Panc1 (cell line): ENCODE data around the gene CAMK4. TPM values are rescaled to one million over a fixed set of nuclear protein-coding genes. Genes with fewer than 3 reads are reported as not detected.
A peak's percentile ranks its signal among the peaks of the same experiment; 100 is the strongest.

Source experiments
- ATAC-seq: fragments of 200-7000 bp; cut with Tn5 transposase; 2 replicates; pipeline ENCODE4 v1.9.1; 2020; ENCODE audit warnings: mild to moderate bottlenecking, moderate library complexity
- Bru-seq: library from RNA; stranded (reverse); fragments of 400-500 nt; gene quantifications from one replicate; lab custom pipeline; 2021; lab: Mats Ljungman, UMichigan
- BruChase-seq, 2 experiments: library from RNA; stranded (reverse); fragments of 400-500 nt; gene quantifications; one replicate each; lab custom pipeline; 2021; lab: Mats Ljungman, UMichigan
- BruUV-seq: library from RNA; stranded (reverse); fragments of 400-500 nt; replicated peaks from 2 replicates; lab custom pipeline; 2021; lab: Mats Ljungman, UMichigan
- CTCF ChIA-PET: fragments of 300-600 bp; sonication (Branson Sonifier 250); formaldehyde crosslinking; loops from one replicate; lab custom pipeline; 2022; ENCODE audit warnings: antibody characterized with exemption; lab: Charles Lee
- POLR2A ChIA-PET: fragments of 300-600 bp; sonication (Branson Sonifier 250); formaldehyde crosslinking; loops from one replicate; lab custom pipeline; 2022; ENCODE audit warnings: antibody characterized with exemption; lab: Charles Lee
- DNase-seq: peaks from one replicate; pipeline ENCODE4 v3.0.0-alpha.2; 2010; ENCODE audit warnings: low read depth, low spot score
- H3K27ac ChIP-seq: 2 replicates; pipeline ENCODE4 v1.5.1; 2011; ENCODE audit warnings: mild to moderate bottlenecking, low read length, inconsistent platforms
- H3K27me3 ChIP-seq: fragments of 200-500 bp; sonication (Bioruptor generic); 2 replicates; pipeline ENCODE4 v1.6.0; 2014; ENCODE audit warnings: low read length, inconsistent platforms; ENCODE audit not compliant: control insufficient read depth, insufficient read depth
- H3K36me3 ChIP-seq: fragments of 200-500 bp; sonication (Bioruptor generic); 2 replicates; pipeline ENCODE4 v1.5.1; 2014; ENCODE audit warnings: inconsistent platforms, mild to moderate bottlenecking, low read length, moderate library complexity; ENCODE audit not compliant: control insufficient read depth, insufficient read depth
- H3K4me1 ChIP-seq: 2 replicates; pipeline ENCODE4 v1.5.1; 2011; ENCODE audit warnings: inconsistent platforms, mild to moderate bottlenecking, low read length, moderate library complexity; ENCODE audit not compliant: control insufficient read depth, insufficient read depth
- H3K4me3 ChIP-seq, 2 experiments: 2 replicates each; pipeline ENCODE4 v1.5.1; 2011 to 2012; ENCODE audit warnings: low read depth in 2 of 2, low read length in 2 of 2, mild to moderate bottlenecking in 2 of 2, inconsistent platforms in 1 of 2, moderate library complexity in 1 of 2
- H3K9me3 ChIP-seq: fragments of 200-500 bp; sonication (Bioruptor generic); 2 replicates; pipeline ENCODE4 v1.5.1; 2014; ENCODE audit warnings: low read depth, mild to moderate bottlenecking, inconsistent platforms, low read length, moderate library complexity; ENCODE audit not compliant: control insufficient read depth, insufficient read depth
- CTCF ChIP-seq: fragments of 450-650 bp; IDR thresholded peaks from 2 replicates; pipeline ENCODE4 v1.5.1; 2017; ENCODE audit warnings: mild to moderate bottlenecking
- POLR2AphosphoS5 ChIP-seq: IDR thresholded peaks from 2 replicates; pipeline ENCODE4 v1.6.1; 2012; ENCODE audit warnings: mild to moderate bottlenecking, low read depth, low read length, moderate library complexity
- REST ChIP-seq, 2 experiments: IDR thresholded peaks; 2 replicates each; pipeline ENCODE4 v1.6.1; 2011 to 2012; ENCODE audit warnings: low read depth in 2 of 2, control low read depth in 1 of 2, low read length in 1 of 2, mild to moderate bottlenecking in 1 of 2, moderate library complexity in 1 of 2; ENCODE audit not compliant: insufficient read depth in 1 of 2
- SIN3A ChIP-seq: IDR thresholded peaks from 2 replicates; pipeline ENCODE4 v1.6.1; 2012; ENCODE audit warnings: low read depth, mild to moderate bottlenecking, low read length, moderate library complexity, borderline replicate concordance; ENCODE audit not compliant: insufficient read depth
- TCF7L2 ChIP-seq: IDR thresholded peaks from 2 replicates; pipeline ENCODE4 v1.6.1; 2011; ENCODE audit warnings: mild to moderate bottlenecking, low read depth, low read length, inconsistent platforms
- in situ Hi-C: cut with HindIII; loops from 2 replicates; pipeline ENCODE4 v1.10.0; 2016; ENCODE audit warnings: low sequenced_read_pairs, low pct_unique_long_range_greater_than_20kb
- intact Hi-C: fragments of 100-400 bp; cut with micrococcal nuclease; formaldehyde crosslinking; loops from one replicate; pipeline ENCODE4 v1.10.0; 2022; ENCODE audit not compliant: unreplicated experiment
- long read RNA-seq: library from polyadenylated mRNA; unstranded; transcript quantifications from one replicate; pipeline ENCODE4 v2.0.0, GENCODE V29; 2021; ENCODE audit not compliant: unreplicated experiment
- polyA plus RNA-seq: library from polyadenylated mRNA; unstranded; fragments of >200 nt; gene quantifications from one replicate; pipeline ENCODE4 v1.2.1, GENCODE V29; 2012; ENCODE audit warnings: missing spikeins; ENCODE audit not compliant: insufficient read length
- total RNA-seq: library from RNA; stranded (reverse); gene quantifications from one replicate; pipeline ENCODE4 v1.2.1, GENCODE V29; 2021; ENCODE audit not compliant: unreplicated experiment

Gene CAMK4
- total RNA-seq = 0.39 TPM
- polyA plus RNA-seq = not detected
- Bru-seq, nascent RNA = percentile 11 among the genes with signal in this experiment
- percentile 12 among the genes with signal in this experiment for BruChase-seq, experiment 1, labeled RNA remaining after a 2-hour chase
- BruChase-seq, experiment 2, labeled RNA remaining after a 6-hour chase = percentile 14 among the genes with signal in this experiment
- long read RNA-seq = 0 reads

GRCh38 chr5:111223787-111224560 lies at the start of gene CAMK4:
TSS of gene CAMK4 (plus strand) at chr5:111224384. CDS start at chr5:111224484, 100 bp downstream.
- peaks cover 35% of the 10 kb centered on the region for H3K27me3 ChIP-seq
- ATAC-seq (peak; percentile 92), DNase-seq (no peak)
- H3K4me1 ChIP-seq = no peaks in the 10 kb centered on the region; the same call in 1 of the 2 replicates
- intact Hi-C loops (no loop called here), in situ Hi-C loops (no loop called here)
- no peaks in the 10 kb centered on the region; the same call in 1 of the 2 replicates for H3K36me3 ChIP-seq
- CTCF ChIA-PET = interaction anchor here (0.6 kb wide), 1 partner anchor 58 kb away, joined by 3 read pairs; no protein-coding TSS in a partner anchor
- TF ChIP-seq CTCF (peak; percentile 18; the same call in 1 of the 2 replicates), POLR2AphosphoS5 (no peak)
- BruUV-seq = no TSS peak
- H3K4me3 ChIP-seq = peak within 1 kb of the TSS; percentile 46 to 51
- no peaks in the 10 kb centered on the region for H3K9me3 ChIP-seq
- POLR2A ChIA-PET = no interaction called here
- H3K27ac ChIP-seq = no peak within 1 kb of the TSS

DNA sequence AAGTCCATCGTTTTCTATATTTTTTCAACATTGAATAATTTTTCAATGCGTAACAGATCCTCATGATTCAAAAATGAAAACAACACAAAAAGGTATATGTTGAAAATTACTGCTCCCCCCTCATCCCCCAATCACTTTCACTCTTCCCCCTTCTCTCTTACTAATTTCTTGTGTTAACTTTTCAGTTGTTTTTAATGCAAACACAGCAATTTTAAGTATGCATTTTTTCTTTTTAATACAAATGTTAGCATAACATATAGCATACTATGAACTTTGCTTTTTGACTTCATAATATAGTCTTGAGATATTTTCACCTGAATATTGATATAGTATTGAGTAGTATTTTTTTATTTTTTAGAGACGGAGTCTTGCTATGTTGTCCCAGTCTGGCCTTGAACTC lies 41.1 kb upstream of the CAMK4 start:
- no TSS peak for BruUV-seq
- no peak for DNase-seq
- Histone ChIP-seq H3K4me1 (no peaks in the 10 kb centered on the region), H3K27ac (no peak overlapping the region), H3K27me3 (no peaks in the 10 kb centered on the region), H3K4me3 (no peak overlapping the region), H3K9me3 (no peaks in the 10 kb centered on the region), H3K36me3 (no peaks in the 10 kb centered on the region)
- TF ChIP-seq REST (IDR thresholded peaks at IDR 0.05; ENCODE audit: insufficient read depth in 1 of 2, low read depth in 2 of 2, low read length in 1 of 2) (no peak), SIN3A (no peak), CTCF (no peak), TCF7L2 (no peak), POLR2AphosphoS5 (no peak)
- CTCF ChIA-PET = interaction anchor here (0.6 kb wide), 1 partner anchor 27 kb away, joined by 7 read pairs; no protein-coding TSS in a partner anchor
- in situ Hi-C loops = no loop called here
- intact Hi-C loops = no loop called here
- ATAC-seq = no peak
- POLR2A ChIA-PET = no interaction called here
